ENCODE measurements around the gene ATG9A.
A peak's percentile ranks its signal among the peaks of the same experiment; 100 is the strongest.
"Not testable (repeated sequence)": the region's sequence is repeated elsewhere in the genome, so short reads cannot be mapped to it uniquely, and the experiment has no call there.

Gene ATG9A

GRCh38 chr2:219229305-219230058 is at the start of gene ATG9A, which contains the start of gene ANKZF1:
TSS of gene ATG9A (minus strand) at chr2:219229636. CDS start at chr2:219228024, 1,612 bp downstream.
TSS of gene ANKZF1 (plus strand) at chr2:219229806. CDS start at chr2:219230258, 452 bp downstream.
- DNase-seq (ENCODE audit: low spot score): peak; percentile 98

GRCh38 chr2:219278655-219279150 is 49.3 kb upstream of the ATG9A start:
- no peak for DNase-seq (ENCODE audit: low spot score)

GRCh38 chr2:219277703-219278654 is 48.5 kb upstream of the ATG9A start:
- peak; percentile 83 for DNase-seq (ENCODE audit: low spot score)

GRCh38 chr2:219274361-219274921 is 45.0 kb upstream of the ATG9A start:
- DNase-seq (ENCODE audit: low spot score): peak; percentile 86

- no peak for DNase-seq (ENCODE audit: low spot score)
Observed at GRCh38 chr2:219273937-219274336, 44.5 kb upstream of the ATG9A start.

- no peak for DNase-seq (ENCODE audit: low spot score)
Observed at GRCh38 chr2:219272995-219273394, 43.6 kb upstream of the ATG9A start.

GRCh38 chr2:219272356-219272755 is 42.9 kb upstream of the ATG9A start:
- DNase-seq (ENCODE audit: low spot score): no peak

GRCh38 chr2:219271021-219271420 is 41.6 kb upstream of the ATG9A start:
- no peak for DNase-seq (ENCODE audit: low spot score)

GRCh38 chr2:219270055-219270372 is 40.6 kb upstream of the ATG9A start:
- no peak for DNase-seq (ENCODE audit: low spot score)

GRCh38 chr2:219269362-219270054 is 40.1 kb upstream of the ATG9A start:
- no peak for DNase-seq (ENCODE audit: low spot score)

GRCh38 chr2:219268294-219268693 is 38.9 kb upstream of the ATG9A start:
- no peak for DNase-seq (ENCODE audit: low spot score)

GRCh38 chr2:219266886-219267285 is 37.5 kb upstream of the ATG9A start:
- DNase-seq (ENCODE audit: low spot score): no peak

- no peak for DNase-seq (ENCODE audit: low spot score)
Observed at GRCh38 chr2:219266232-219266631, 36.8 kb upstream of the ATG9A start.

- no peak for DNase-seq (ENCODE audit: low spot score)
Observed at GRCh38 chr2:219261024-219261855, 31.8 kb upstream of the ATG9A start.

- DNase-seq (ENCODE audit: low spot score): not testable (repeated sequence)
Observed at GRCh38 chr2:219258942-219259341, 29.5 kb upstream of the ATG9A start.

GRCh38 chr2:219254590-219255201 is 25.3 kb upstream of the ATG9A start:
- DNase-seq (ENCODE audit: low spot score): peak; percentile 13

GRCh38 chr2:219253753-219254589 is 24.5 kb upstream of the ATG9A start, which contains the start of gene TUBA4A:
TSS of gene TUBA4A (minus strand) at chr2:219253918. CDS start at chr2:219253858, 60 bp downstream.
- peak; percentile 97 for DNase-seq (ENCODE audit: low spot score)

- DNase-seq (ENCODE audit: low spot score): peak; percentile 50
Observed at GRCh38 chr2:219252900-219253752, 23.7 kb upstream of the ATG9A start, which contains the start of gene TUBA4B. TSS of gene TUBA4B (plus strand) at chr2:219253243. CDS start at chr2:219253408, 165 bp downstream.

Measured in GM03348 (cell line).